ENCODE data around the gene NMNAT2. TPM values are rescaled to one million over a fixed set of nuclear protein-coding genes. Genes with fewer than 3 reads are reported as not detected.

Gene NMNAT2
- total RNA-seq, 1 experiment from 2014 or later, result not detected

DNA sequence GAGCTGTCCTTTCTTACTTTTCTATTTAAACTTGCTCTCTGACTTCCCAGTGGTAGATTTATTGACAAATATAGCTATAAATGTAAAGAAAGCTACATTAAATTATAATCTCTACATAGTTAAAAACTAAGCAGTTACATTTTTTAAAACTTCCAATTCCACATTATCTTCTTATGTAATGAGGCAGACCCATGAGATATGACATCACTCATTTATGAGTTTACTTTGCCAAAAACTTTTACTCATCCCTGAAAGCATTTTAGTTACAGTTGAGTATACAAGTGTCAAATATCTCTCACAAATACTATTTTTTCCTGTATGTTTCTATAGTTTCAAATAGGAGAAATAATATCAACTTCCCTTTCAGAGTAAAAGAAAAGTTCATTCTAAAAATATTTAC lies 3.8 kb downstream of the NMNAT2 start:
- Histone ChIP-seq H3K4me2 (ENCODE audit: low read length) (no peak overlapping the region), H3K79me2 (ENCODE audit: insufficient read depth, low read length) (no peaks in the 10 kb centered on the region), H3K9me2 (ENCODE audit: insufficient read depth) (no peaks in the 10 kb centered on the region), H3K4me1 (ENCODE audit: control insufficient read depth in 1 of 2, insufficient read depth in 2 of 2, low read length in 2 of 2) (no peaks in the 10 kb centered on the region), H3K36me3 (ENCODE audit: control insufficient read depth in 1 of 2, insufficient read depth in 2 of 2, low read length in 2 of 2) (no peaks in the 10 kb centered on the region), H3K4me3 (replicated peaks in 1 of 2; ENCODE audit: low read depth in 1 of 2, low read length in 2 of 2) (no peak overlapping the region), H4K20me1 (ENCODE audit: insufficient read depth) (no peaks in the 10 kb centered on the region), H3K27me3 (ENCODE audit: insufficient read depth, low read length) (no peaks in the 10 kb centered on the region), H3K27ac (ENCODE audit: low read depth, low read length) (no peak overlapping the region), H2AFZ (ENCODE audit: low read depth, low read length, poor library complexity, severe bottlenecking) (no peak overlapping the region), H3K9ac (ENCODE audit: low read length) (no peak overlapping the region), H3K9me3 (ENCODE audit: control insufficient read depth in 1 of 2, insufficient read depth in 1 of 2, low read depth in 1 of 2, low read length in 2 of 2) (no peaks in the 10 kb centered on the region)
- ATAC-seq, result no peak
- DNase-seq (ENCODE audit: low read depth, low spot score), result no peak
- no peak for TF ChIP-seq SRF (IDR thresholded peaks at IDR 0.05; ENCODE audit: low read depth)
- TF ChIP-seq POLR2A (IDR thresholded peaks at IDR 0.05; ENCODE audit: borderline replicate concordance, extremely low read depth, insufficient read depth, insufficient read length), result no peak
- TF ChIP-seq, protein P1, sequence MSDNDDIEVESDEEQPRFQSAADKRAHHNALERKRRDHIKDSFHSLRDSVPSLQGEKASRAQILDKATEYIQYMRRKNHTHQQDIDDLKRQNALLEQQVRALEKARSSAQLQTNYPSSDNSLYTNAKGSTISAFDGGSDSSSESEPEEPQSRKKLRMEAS (IDR thresholded peaks at IDR 0.05), result no peak
- no peak for TF ChIP-seq EZH2phosphoT487 (IDR thresholded peaks at IDR 0.05; ENCODE audit: borderline replicate concordance)
- no peak for TF ChIP-seq CBX3 (IDR thresholded peaks at IDR 0.05; ENCODE audit: low read depth)
- no peak for TF ChIP-seq EGR1 (IDR thresholded peaks at IDR 0.05; ENCODE audit: low read depth)
- no peak for TF ChIP-seq SIN3A (IDR thresholded peaks at IDR 0.05; ENCODE audit: low read depth)
- intact Hi-C loops (cut with micrococcal nuclease), result no loop called here
- ChIA-PET RAD21 (ENCODE audit: low non-redundant PET in 1 of 2, low total read pairs in 2 of 2, uncharacterized antibody in 2 of 2, unreplicated experiment in 2 of 2) (no interaction called here), CTCF (no interaction called here), POLR2A (no interaction called here)
- BruUV-seq (replicated peaks), result no TSS peak

DNA sequence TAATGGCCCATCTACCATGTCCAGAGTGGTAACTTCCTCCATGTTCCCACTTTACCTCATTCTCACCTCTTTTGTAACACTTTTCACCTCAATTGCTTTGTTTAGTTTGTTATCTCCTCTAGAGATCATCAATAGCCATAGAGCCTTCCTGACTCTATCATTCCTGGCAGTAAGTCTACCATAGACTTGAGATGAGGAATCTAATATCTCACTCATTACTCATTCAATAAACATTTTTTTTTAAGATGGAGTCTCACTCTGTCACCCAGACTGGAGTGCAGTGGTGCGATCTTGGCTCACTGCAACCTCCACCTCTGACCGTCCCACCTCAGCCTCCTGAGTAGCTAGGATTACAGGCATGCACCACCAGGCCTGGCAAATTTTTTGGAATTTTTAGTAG lies 7.1 kb downstream of the NMNAT2 start:
- Histone ChIP-seq H3K4me1 (ENCODE audit: control insufficient read depth in 1 of 2, insufficient read depth in 2 of 2, low read length in 2 of 2) (no peaks in the 10 kb centered on the region), H3K9me2 (ENCODE audit: insufficient read depth) (no peaks in the 10 kb centered on the region), H3K4me2 (ENCODE audit: low read length) (no peak overlapping the region), H3K36me3 (ENCODE audit: control insufficient read depth in 1 of 2, insufficient read depth in 2 of 2, low read length in 2 of 2) (no peaks in the 10 kb centered on the region), H4K20me1 (ENCODE audit: insufficient read depth) (no peaks in the 10 kb centered on the region), H3K4me3 (replicated peaks in 1 of 2; ENCODE audit: low read depth in 1 of 2, low read length in 2 of 2) (no peak overlapping the region), H3K79me2 (ENCODE audit: insufficient read depth, low read length) (no peaks in the 10 kb centered on the region), H3K9ac (ENCODE audit: low read length) (no peak overlapping the region), H2AFZ (ENCODE audit: low read depth, low read length, poor library complexity, severe bottlenecking) (no peak overlapping the region), H3K9me3 (ENCODE audit: control insufficient read depth in 1 of 2, insufficient read depth in 1 of 2, low read depth in 1 of 2, low read length in 2 of 2) (no peaks in the 10 kb centered on the region), H3K27me3 (ENCODE audit: insufficient read depth, low read length) (no peaks in the 10 kb centered on the region), H3K27ac (ENCODE audit: low read depth, low read length) (no peak overlapping the region)
- no TSS peak for BruUV-seq (replicated peaks)
- RAD21 ChIA-PET (ENCODE audit: low non-redundant PET in 1 of 2, low total read pairs in 2 of 2, uncharacterized antibody in 2 of 2, unreplicated experiment in 2 of 2), result no interaction called here
- DNase-seq (ENCODE audit: low read depth, low spot score), result no peak
- CTCF ChIA-PET, result no interaction called here
- ATAC-seq, result no peak
- POLR2A ChIA-PET, result no interaction called here
- intact Hi-C loops (cut with micrococcal nuclease), result no loop called here
- TF ChIP-seq ZNF274 (IDR thresholded peaks at IDR 0.05; ENCODE audit: low read depth, low read length), result no peak
- TF ChIP-seq SP1 (IDR thresholded peaks at IDR 0.05; ENCODE audit: low read depth), result no peak
- no peak for TF ChIP-seq ELF1 (IDR thresholded peaks at IDR 0.05; ENCODE audit: borderline replicate concordance, low read depth)
- no peak for TF ChIP-seq EZH2phosphoT487 (IDR thresholded peaks at IDR 0.05; ENCODE audit: borderline replicate concordance)
- TF ChIP-seq, protein P1 (IDR thresholded peaks at IDR 0.05), result no peak
- TF ChIP-seq JUND (IDR thresholded peaks at IDR 0.05), result no peak
- TF ChIP-seq EZH2 (IDR thresholded peaks at IDR 0.05), result no peak
- no peak for TF ChIP-seq YY1 (IDR thresholded peaks at IDR 0.05; ENCODE audit: extremely low read depth, insufficient replicate concordance, low read depth, low read length)
- no peak for TF ChIP-seq POLR2A (IDR thresholded peaks at IDR 0.05; ENCODE audit: borderline replicate concordance, extremely low read depth, insufficient read depth, insufficient read length)

Measured in HCT116 (cell line).